HepG2 (cell line): ENCODE measurements around the gene INPP1. TPM values are rescaled to one million over a fixed set of nuclear protein-coding genes. Genes with fewer than 3 reads are reported as not detected.

ENCODE experiments used
- ATF1 ChIP-seq: IDR thresholded peaks from 2 replicates; pipeline ENCODE4 v1.6.1; 2016; ENCODE audit warnings: mild to moderate bottlenecking, control low read depth
- BCL6 ChIP-seq: IDR thresholded peaks from 2 replicates; pipeline ENCODE4 v1.6.1; 2016; ENCODE audit warnings: missing genetic modification reagents, missing compliant biosample characterization
- ETS1 ChIP-seq: sonication (generic); formaldehyde crosslinking; IDR thresholded peaks from 2 replicates; pipeline ENCODE4 v1.4.0; 2020; ENCODE audit warnings: missing genetic modification reagents
- JDP2 ChIP-seq: sonication (generic); formaldehyde crosslinking; IDR thresholded peaks from 2 replicates; pipeline ENCODE4 v1.8.1; 2022; ENCODE audit warnings: missing genetic modification reagents, borderline replicate concordance
- KLF15 ChIP-seq: sonication (generic); formaldehyde crosslinking; IDR thresholded peaks from 2 replicates; pipeline ENCODE4 v1.8.1; 2023; ENCODE audit warnings: borderline replicate concordance, mild to moderate bottlenecking, inconsistent platforms, missing genetic modification reagents, mixed read lengths
- PHF8 ChIP-seq: sonication (generic); formaldehyde crosslinking; IDR thresholded peaks from 2 replicates; pipeline ENCODE4 v1.5.0; 2020; ENCODE audit warnings: missing genetic modification reagents
- RFXAP ChIP-seq: sonication (generic); formaldehyde crosslinking; IDR thresholded peaks from 2 replicates; pipeline ENCODE4 v1.4.0; 2020; ENCODE audit warnings: missing genetic modification reagents, borderline replicate concordance
- SOX6 ChIP-seq, 2 experiments: fragments of 450-650 bp in 1 of 2; sonication (generic) in 1 of 2; formaldehyde crosslinking in 1 of 2; IDR thresholded peaks; 2 replicates each; pipeline versions ENCODE4 v1.4.0 to v1.6.1; 2017 to 2020; ENCODE audit warnings: antibody characterized with exemption in 1 of 2, mild to moderate bottlenecking in 1 of 2, missing genetic modification reagents in 1 of 2
- STAG1 ChIP-seq: sonication (generic); formaldehyde crosslinking; IDR thresholded peaks from 2 replicates; pipeline ENCODE4 v1.4.0; 2020; ENCODE audit warnings: missing genetic modification reagents
- TOPORS ChIP-seq: sonication (generic); formaldehyde crosslinking; IDR thresholded peaks from 2 replicates; pipeline ENCODE4 v1.8.0; 2023; ENCODE audit warnings: mild to moderate bottlenecking, missing genetic modification reagents
- YEATS4 ChIP-seq: sonication (generic); formaldehyde crosslinking; IDR thresholded peaks from 2 replicates; pipeline ENCODE4 v1.4.0; 2020; ENCODE audit warnings: missing genetic modification reagents, borderline replicate concordance
- ZBTB2 ChIP-seq: sonication (generic); formaldehyde crosslinking; IDR thresholded peaks from 2 replicates; pipeline ENCODE4 v1.8.0; 2022; ENCODE audit warnings: low read depth, missing genetic modification reagents
- ZBTB33 ChIP-seq: sonication (generic); formaldehyde crosslinking; IDR thresholded peaks from 2 replicates; pipeline ENCODE4 v1.4.0; 2020; ENCODE audit warnings: missing genetic modification reagents
- ZBTB44 ChIP-seq: sonication (generic); formaldehyde crosslinking; IDR thresholded peaks from 2 replicates; pipeline ENCODE4 v1.4.0; 2020; ENCODE audit warnings: missing genetic modification reagents
- ZFP41 ChIP-seq: sonication (generic); formaldehyde crosslinking; IDR thresholded peaks from 2 replicates; pipeline ENCODE4 v1.4.0; 2020; ENCODE audit warnings: mild to moderate bottlenecking, missing genetic modification reagents, borderline replicate concordance
- ZIK1 ChIP-seq: sonication (generic); formaldehyde crosslinking; IDR thresholded peaks from 2 replicates; pipeline ENCODE4 v1.5.0; 2020; ENCODE audit warnings: mild to moderate bottlenecking, low read depth, missing genetic modification reagents, borderline replicate concordance
- ZNF484 ChIP-seq: sonication (generic); formaldehyde crosslinking; IDR thresholded peaks from 2 replicates; pipeline ENCODE4 v1.5.1; 2020; ENCODE audit warnings: mild to moderate bottlenecking, low read depth, missing genetic modification reagents, borderline replicate concordance
- ZNF556 ChIP-seq: sonication (generic); formaldehyde crosslinking; IDR thresholded peaks from 2 replicates; pipeline ENCODE4 v1.4.0; 2020; ENCODE audit warnings: mild to moderate bottlenecking, missing genetic modification reagents, borderline replicate concordance
- ZNF558 ChIP-seq: sonication (generic); formaldehyde crosslinking; IDR thresholded peaks from 2 replicates; pipeline ENCODE4 v1.9.0; 2022; ENCODE audit warnings: mild to moderate bottlenecking, missing genetic modification reagents, borderline replicate concordance
- ZNF619 ChIP-seq: sonication (generic); formaldehyde crosslinking; IDR thresholded peaks from 2 replicates; pipeline ENCODE4 v1.4.0; 2020; ENCODE audit warnings: mild to moderate bottlenecking, missing genetic modification reagents
- ZNF703 ChIP-seq: sonication (generic); formaldehyde crosslinking; IDR thresholded peaks from 2 replicates; pipeline ENCODE4 v1.5.1; 2020; ENCODE audit warnings: missing genetic modification reagents, mild to moderate bottlenecking, moderate library complexity, borderline replicate concordance
- ZSCAN20 ChIP-seq: sonication (generic); formaldehyde crosslinking; IDR thresholded peaks from 2 replicates; pipeline ENCODE4 v1.4.0; 2020; ENCODE audit warnings: missing genetic modification reagents, mild to moderate bottlenecking, borderline replicate concordance
- ZSCAN30 ChIP-seq: sonication (generic); formaldehyde crosslinking; IDR thresholded peaks from 2 replicates; pipeline ENCODE4 v1.5.0; 2020; ENCODE audit warnings: mild to moderate bottlenecking, missing genetic modification reagents
- polyA plus RNA-seq, 8 experiments: library from polyadenylated mRNA; depleted of rRNA in 3 of 8; stranded (reverse) in 7 of 8; unstranded in 1 of 8; fragments of >200 nt; fragmentation: Illumina TruSeq in 4 of 8; extraction: Trizol in 4 of 8; gene quantifications; 2 replicates each; pipeline versions ENCODE4 v1.2.1 to v1.2.3, GENCODE V29; 2011 to 2016; ENCODE audit warnings: low read depth in 4 of 8, missing spikeins in 1 of 8, mixed read lengths in 1 of 8; ENCODE audit not compliant: insufficient read depth in 1 of 8
- total RNA-seq, 5 experiments: library from RNA; depleted of rRNA; stranded (reverse); fragments of >200 nt; fragmentation: Illumina TruSeq; extraction: Trizol; gene quantifications; 2 replicates each; pipeline ENCODE4 v1.2.3, GENCODE V29; 2016; ENCODE audit warnings: low read depth in 1 of 5

INPP1 gene
- total and polyA plus RNA-seq, 2 of the 13 experiments (the other 11 are each of a cell fraction or from before 2014, with no cell fraction given) = 10.0 to 13.3 TPM

GRCh38 chr2:190407662-190408537 is 64.5 kb downstream of the INPP1 start, which contains the start of gene MFSD6 (continued):
- TF ChIP-seq TOPORS (0 out of 2 replicates have a peak, but pooled peaks have one; percentile 18), ZBTB44 (CRISPR knock-in tag) (no peak), STAG1 (no peak; the same call in 1 of the 2 replicates), ZSCAN20 (no peak), JDP2 (CRISPR knock-in tag) (no peak), ZNF619 (CRISPR knock-in tag) (0 out of 2 replicates have a peak, but pooled peaks have one; percentile 58), ZIK1 (no peak), PHF8 (CRISPR knock-in tag) (peak; percentile 4; the same call in 1 of the 2 replicates), ZNF484 (CRISPR knock-in tag) (no peak), SOX6 (IDR thresholded peaks at IDR 0.05) (no peak), SOX6 (CRISPR knock-in tag; IDR thresholded peaks at IDR 0.05) (no peak), RFXAP (CRISPR knock-in tag) (peak; percentile 36; the same call in 1 of the 2 replicates), ZBTB2 (CRISPR knock-in tag) (peak; percentile 80), ZNF703 (no peak), ZSCAN30 (CRISPR knock-in tag) (no peak), ATF1 (CRISPR knock-in tag) (no peak), YEATS4 (peak; percentile 43; the same call in 1 of the 2 replicates), ZBTB33 (CRISPR knock-in tag) (no peak), ZNF556 (no peak), BCL6 (no peak), ZNF558 (CRISPR knock-in tag) (no peak), KLF15 (CRISPR knock-in tag) (no peak), ZFP41 (CRISPR knock-in tag) (0 out of 2 replicates have a peak, but pooled peaks have one; percentile 23), ETS1 (CRISPR knock-in tag) (no peak)
